GM12878 (cell line): Measurements from ENCODE around the gene CSNK2A1. TPM values are rescaled to one million over a fixed set of nuclear protein-coding genes. Genes with fewer than 3 reads are reported as not detected.

Experiments
- ATAC-seq: fragments of 200-7000 bp; cut with Tn5 transposase; 3 replicates; pipeline ENCODE4 v1.9.1; 2020; ENCODE audit warnings: mild to moderate bottlenecking, moderate library complexity
- BruUV-seq: library from RNA; stranded (reverse); fragments of 400-500 nt; replicated peaks from 2 replicates; lab custom pipeline; 2021; lab: Mats Ljungman, UMichigan
- CTCF ChIA-PET: fragments of 300-600 bp; sonication (Branson Sonifier 250); formaldehyde crosslinking; extraction: SDS; loops from one replicate; lab custom pipeline; 2021; ENCODE audit warnings: inconsistent platforms; lab: Yijun Ruan, JAX
- POLR2A ChIA-PET: fragments of 350-600 bp; formaldehyde crosslinking; extraction: SDS; loops from one replicate; lab custom pipeline; 2021; ENCODE audit warnings: inconsistent platforms; lab: Charles Lee
- RAD21 ChIA-PET: fragments of 300-600 bp; sonication (Branson Sonifier 250); formaldehyde crosslinking; loops from one replicate; lab custom pipeline; 2023; ENCODE audit warnings: antibody characterized with exemption; ENCODE audit not compliant: unreplicated experiment; lab: Charles Lee
- SMC1A ChIA-PET: fragments of 300-600 bp; sonication (Branson Sonifier 250); formaldehyde crosslinking; loops from one replicate; lab custom pipeline; 2023; ENCODE audit not compliant: unreplicated experiment, uncharacterized antibody; lab: Charles Lee
- DNase-seq: peaks from one replicate; pipeline ENCODE4 v3.0.0-alpha.2; 2011; ENCODE audit warnings: low read depth, low spot score
- FAIRE-seq: peaks from 3 replicates; lab custom pipeline; 2011; peaks lifted over from hg19 to GRCh38; lab: Jason Lieb, UNC
- H2AFZ ChIP-seq: 2 replicates; pipeline ENCODE4 v1.6.0; 2011; ENCODE audit warnings: low read depth, low read length, control low read depth; ENCODE audit not compliant: control insufficient read depth
- H3K27ac ChIP-seq: 2 replicates; pipeline ENCODE4 v1.5.1; 2011; ENCODE audit warnings: control low read depth; ENCODE audit not compliant: control insufficient read depth, insufficient read depth
- H3K27me3 ChIP-seq, 2 experiments: replicated peaks in 1 of 2; 2 replicates each; pipeline versions ENCODE4 v1.6.0 to v1.6.1; 2011; ENCODE audit warnings: low read length in 1 of 2; ENCODE audit not compliant: control insufficient read depth in 2 of 2, insufficient read depth in 2 of 2
- H3K36me3 ChIP-seq, 2 experiments: 2 replicates each; pipeline ENCODE4 v1.5.1; 2011; ENCODE audit warnings: low read length in 1 of 2; ENCODE audit not compliant: control insufficient read depth in 2 of 2, insufficient read depth in 2 of 2
- H3K4me1 ChIP-seq: 2 replicates; pipeline ENCODE4 v1.6.1; 2011; ENCODE audit warnings: mild to moderate bottlenecking, low read length, moderate library complexity, mixed read lengths; ENCODE audit not compliant: control insufficient read depth, insufficient read depth
- H3K4me2 ChIP-seq: 2 replicates; pipeline ENCODE4 v1.6.0; 2011; ENCODE audit warnings: control low read depth; ENCODE audit not compliant: control insufficient read depth, insufficient read depth
- H3K4me3 ChIP-seq: fragments of 200-600 bp; sonication (generic); 2 replicates; pipeline ENCODE4 v1.5.1; 2016
- H3K79me2 ChIP-seq: 2 replicates; pipeline ENCODE4 v1.6.0; 2011; ENCODE audit warnings: low read length; ENCODE audit not compliant: control insufficient read depth, insufficient read depth
- H3K9ac ChIP-seq: 2 replicates; pipeline ENCODE4 v1.8.0; 2011; ENCODE audit warnings: low read length, control low read depth, mixed read lengths; ENCODE audit not compliant: control insufficient read depth, insufficient read depth
- H3K9me3 ChIP-seq: replicated peaks from 3 replicates; pipeline ENCODE4 v1.5.1; 2011; ENCODE audit warnings: mild to moderate bottlenecking, low read length; ENCODE audit not compliant: control insufficient read depth, insufficient read depth
- H4K20me1 ChIP-seq: 2 replicates; pipeline ENCODE4 v1.6.0; 2011; ENCODE audit not compliant: control insufficient read depth, insufficient read depth
- ASH2L ChIP-seq: fragments of 300-600, 200-600 bp; sonication (generic); IDR thresholded peaks from 2 replicates; pipeline ENCODE4 v1.6.1; 2017; ENCODE audit warnings: low read depth, mild to moderate bottlenecking, borderline replicate concordance
- CBFB ChIP-seq: IDR thresholded peaks from 2 replicates; pipeline ENCODE4 v1.6.1; 2016; ENCODE audit warnings: antibody characterized with exemption, low read depth
- CBX3 ChIP-seq: fragments of 200-600 bp; sonication (generic); IDR thresholded peaks from 2 replicates; pipeline ENCODE4 v1.6.1; 2016; ENCODE audit warnings: low read depth, borderline replicate concordance
- EP300 ChIP-seq, 2 experiments: fragments of 150-350 bp in 1 of 2; IDR thresholded peaks; 2 replicates each; pipeline ENCODE4 v1.6.1; 2011 to 2012; ENCODE audit warnings: low read depth in 2 of 2, low read length in 2 of 2, borderline replicate concordance in 1 of 2, improper control_type of control experiment in 1 of 2, inconsistent platforms in 1 of 2; ENCODE audit not compliant: control insufficient read depth in 1 of 2
- PML ChIP-seq: IDR thresholded peaks from 2 replicates; pipeline ENCODE4 v1.6.1; 2012; ENCODE audit warnings: low read length, inconsistent platforms
- TBL1XR1 ChIP-seq: IDR thresholded peaks from 2 replicates; pipeline ENCODE4 v1.6.1; 2012; ENCODE audit warnings: low read depth, low read length, improper control_type of control experiment
- TCF3 ChIP-seq: IDR thresholded peaks from 2 replicates; pipeline ENCODE4 v1.6.1; 2012; ENCODE audit warnings: low read depth, mild to moderate bottlenecking, low read length, borderline replicate concordance; ENCODE audit not compliant: insufficient read depth
- ZNF274 ChIP-seq: IDR thresholded peaks from one replicate; pipeline ENCODE4 v1.8.0; 2011; ENCODE audit not compliant: insufficient read length, insufficient read depth
- ZNF384 ChIP-seq: IDR thresholded peaks from 2 replicates; pipeline ENCODE4 v1.6.1; 2012; ENCODE audit warnings: low read depth, mild to moderate bottlenecking, low read length, improper control_type of control experiment, borderline replicate concordance
- WGBS: methylation state at CpG from one replicate; pipeline ENCODE4 v1.1.6; 2016; ENCODE audit warnings: low lambda C conversion rate; ENCODE audit not compliant: insufficient replicate concordance, insufficient coverage; ENCODE audit errors: missing lambda C conversion rate; 5-methylcytosine and 5-hydroxymethylcytosine counted together
- in situ Hi-C: fragments of 300-500 bp; cut with MboI; formaldehyde crosslinking; loops from 9 replicates; pipeline ENCODE4 v1.14.3; 2018; ENCODE audit warnings: mixed read lengths
- intact Hi-C: fragments of 100-400 bp; cut with micrococcal nuclease; formaldehyde crosslinking; loops from one replicate; pipeline ENCODE4 v1.14.2; 2022; ENCODE audit not compliant: unreplicated experiment
- polyA plus RNA-seq, 11 experiments: library from polyadenylated mRNA; depleted of rRNA in 4 of 11; unstranded in 6 of 11; stranded (reverse) in 5 of 11; fragments of >200 nt; fragmentation: Nextera tagmentation in 4 of 11; fragmentation: Illumina TruSeq in 1 of 11; extraction: Ambion mirVana in 4 of 11; extraction: Trizol in 1 of 11; gene quantifications; 1 replicate in 1 of 11; 2 replicates in 10 of 11; pipeline versions ENCODE4 v1.2.1 to v1.2.3, GENCODE V29; 2011 to 2016; ENCODE audit warnings: inconsistent platforms in 2 of 11, missing spikeins in 2 of 11, low read depth in 1 of 11
- total RNA-seq, 4 experiments: library from RNA; depleted of rRNA in 3 of 4; stranded (reverse); fragments of >200 nt in 3 of 4; fragmentation: Illumina TruSeq in 1 of 4; extraction: Trizol in 1 of 4; gene quantifications; 2 replicates each; pipeline versions ENCODE4 v1.2.1 to v1.2.3, GENCODE V29; 2013 to 2021
- TF ChIP-seq, protein P1 (sequence below): fragments of 450-650 bp; IDR thresholded peaks from 2 replicates; pipeline ENCODE4 v1.6.1; 2017; ENCODE audit warnings: antibody characterized with exemption, mild to moderate bottlenecking, moderate library complexity
- TF ChIP-seq, protein P2 (sequence below): IDR thresholded peaks from 2 replicates; pipeline ENCODE4 v1.6.1; 2011; ENCODE audit warnings: borderline replicate concordance, low read depth, mild to moderate bottlenecking, moderate library complexity, low read length; ENCODE audit not compliant: insufficient read depth, poor library complexity, severe bottlenecking
- TF ChIP-seq, protein P3 (sequence below): fragments of 450-650 bp; formaldehyde crosslinking; IDR thresholded peaks from 2 replicates; pipeline ENCODE4 v1.4.0; 2022; ENCODE audit warnings: mild to moderate bottlenecking, moderate library complexity

Gene CSNK2A1
- total and polyA plus RNA-seq, 10 of the 15 experiments (the other 5 are each of a cell fraction or from before 2014, with no cell fraction given), result 47.6 to 199 (median 95.0) TPM

DNA sequence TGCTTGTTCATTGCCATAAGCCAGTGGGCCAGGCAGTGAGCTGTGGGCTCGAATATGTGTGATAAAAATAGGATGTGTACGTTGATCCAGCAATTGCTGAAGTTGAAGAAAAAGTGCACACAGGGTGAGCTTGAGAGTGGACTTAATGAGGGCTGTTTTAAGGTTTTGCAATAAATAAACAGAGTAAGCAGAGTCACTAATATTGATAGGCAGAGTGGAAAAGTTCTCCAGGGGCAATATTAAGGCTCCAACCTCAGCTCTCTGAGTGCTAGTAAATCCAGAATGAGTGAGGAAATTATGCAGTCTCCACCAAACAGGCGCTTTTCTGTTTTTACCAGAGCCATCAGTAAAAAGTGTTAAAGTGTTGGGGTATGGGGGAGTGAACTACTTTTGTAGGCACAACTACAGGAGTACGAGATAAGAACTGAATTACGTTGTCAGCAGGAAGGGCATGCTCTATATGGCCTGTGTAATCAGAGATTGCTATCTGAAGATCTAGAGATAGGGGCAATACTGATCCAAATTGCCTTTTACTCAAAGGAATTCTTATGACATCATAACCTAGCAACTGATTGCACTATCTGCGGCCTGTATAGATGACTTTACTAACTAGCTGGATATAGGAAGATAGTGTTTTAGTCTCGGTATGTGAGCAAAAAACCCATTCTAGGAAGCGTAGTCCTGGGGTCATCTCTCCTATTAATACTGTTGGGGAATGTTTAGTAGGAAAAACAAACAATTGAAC lies 73.7 kb downstream of the CSNK2A1 start:
- H3K4me3 ChIP-seq, result no peak overlapping the region
- intact Hi-C loops, result no loop called here
- H3K36me3 ChIP-seq, result no peaks in the 10 kb centered on the region; a peak in 1 of 4 replicates
- H3K79me2 ChIP-seq, result no peaks in the 10 kb centered on the region
- in situ Hi-C loops, result no loop called here
- H3K27me3 ChIP-seq, result no peaks in the 10 kb centered on the region
- peaks cover 5% of the 10 kb centered on the region; the same call in 2 of the 3 replicates for H3K9me3 ChIP-seq
- FAIRE-seq (no peak), ATAC-seq (no peak), DNase-seq (no peak)
- no peak overlapping the region for H2AFZ ChIP-seq
- H3K4me1 ChIP-seq, result no peaks in the 10 kb centered on the region
- no TSS peak for BruUV-seq
- CTCF ChIA-PET, result interaction anchor here (0.7 kb wide), 2 partner anchors 63 to 108 kb away, joined by 3 to 4 read pairs; no protein-coding TSS in a partner anchor
- POLR2A ChIA-PET, result no interaction called here
- H3K9ac ChIP-seq, result no peak overlapping the region
- SMC1A ChIA-PET, result interaction anchor here (0.9 kb wide), 1 partner anchor 38 kb away, joined by 3 read pairs; no protein-coding TSS in a partner anchor
- no peak overlapping the region for H3K27ac ChIP-seq
- H4K20me1 ChIP-seq, result no peaks in the 10 kb centered on the region
- RAD21 ChIA-PET, result no interaction called here
- H3K4me2 ChIP-seq, result no peak overlapping the region
- 72% methylated on average over 8 of the region's 8 CpGs for WGBS
- TF ChIP-seq CBX3 (no peak), ZNF384 (no peak), CBFB (no peak), ZNF274 (no peak), ASH2L (no peak), EP300 (IDR thresholded peaks at IDR 0.05; ENCODE audit: borderline replicate concordance in 1 of 2, control insufficient read depth in 1 of 2, low read depth in 2 of 2, low read length in 2 of 2) (no peak), TBL1XR1 (no peak), PML (no peak), TCF3 (no peak)
- TF ChIP-seq, protein P1, sequence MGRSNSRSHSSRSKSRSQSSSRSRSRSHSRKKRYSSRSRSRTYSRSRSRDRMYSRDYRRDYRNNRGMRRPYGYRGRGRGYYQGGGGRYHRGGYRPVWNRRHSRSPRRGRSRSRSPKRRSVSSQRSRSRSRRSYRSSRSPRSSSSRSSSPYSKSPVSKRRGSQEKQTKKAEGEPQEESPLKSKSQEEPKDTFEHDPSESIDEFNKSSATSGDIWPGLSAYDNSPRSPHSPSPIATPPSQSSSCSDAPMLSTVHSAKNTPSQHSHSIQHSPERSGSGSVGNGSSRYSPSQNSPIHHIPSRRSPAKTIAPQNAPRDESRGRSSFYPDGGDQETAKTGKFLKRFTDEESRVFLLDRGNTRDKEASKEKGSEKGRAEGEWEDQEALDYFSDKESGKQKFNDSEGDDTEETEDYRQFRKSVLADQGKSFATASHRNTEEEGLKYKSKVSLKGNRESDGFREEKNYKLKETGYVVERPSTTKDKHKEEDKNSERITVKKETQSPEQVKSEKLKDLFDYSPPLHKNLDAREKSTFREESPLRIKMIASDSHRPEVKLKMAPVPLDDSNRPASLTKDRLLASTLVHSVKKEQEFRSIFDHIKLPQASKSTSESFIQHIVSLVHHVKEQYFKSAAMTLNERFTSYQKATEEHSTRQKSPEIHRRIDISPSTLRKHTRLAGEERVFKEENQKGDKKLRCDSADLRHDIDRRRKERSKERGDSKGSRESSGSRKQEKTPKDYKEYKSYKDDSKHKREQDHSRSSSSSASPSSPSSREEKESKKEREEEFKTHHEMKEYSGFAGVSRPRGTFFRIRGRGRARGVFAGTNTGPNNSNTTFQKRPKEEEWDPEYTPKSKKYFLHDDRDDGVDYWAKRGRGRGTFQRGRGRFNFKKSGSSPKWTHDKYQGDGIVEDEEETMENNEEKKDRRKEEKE, result no peak
- TF ChIP-seq, protein P2, sequence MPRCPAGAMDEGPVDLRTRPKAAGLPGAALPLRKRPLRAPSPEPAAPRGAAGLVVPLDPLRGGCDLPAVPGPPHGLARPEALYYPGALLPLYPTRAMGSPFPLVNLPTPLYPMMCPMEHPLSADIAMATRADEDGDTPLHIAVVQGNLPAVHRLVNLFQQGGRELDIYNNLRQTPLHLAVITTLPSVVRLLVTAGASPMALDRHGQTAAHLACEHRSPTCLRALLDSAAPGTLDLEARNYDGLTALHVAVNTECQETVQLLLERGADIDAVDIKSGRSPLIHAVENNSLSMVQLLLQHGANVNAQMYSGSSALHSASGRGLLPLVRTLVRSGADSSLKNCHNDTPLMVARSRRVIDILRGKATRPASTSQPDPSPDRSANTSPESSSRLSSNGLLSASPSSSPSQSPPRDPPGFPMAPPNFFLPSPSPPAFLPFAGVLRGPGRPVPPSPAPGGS, result no peak
- TF ChIP-seq, protein P3, sequence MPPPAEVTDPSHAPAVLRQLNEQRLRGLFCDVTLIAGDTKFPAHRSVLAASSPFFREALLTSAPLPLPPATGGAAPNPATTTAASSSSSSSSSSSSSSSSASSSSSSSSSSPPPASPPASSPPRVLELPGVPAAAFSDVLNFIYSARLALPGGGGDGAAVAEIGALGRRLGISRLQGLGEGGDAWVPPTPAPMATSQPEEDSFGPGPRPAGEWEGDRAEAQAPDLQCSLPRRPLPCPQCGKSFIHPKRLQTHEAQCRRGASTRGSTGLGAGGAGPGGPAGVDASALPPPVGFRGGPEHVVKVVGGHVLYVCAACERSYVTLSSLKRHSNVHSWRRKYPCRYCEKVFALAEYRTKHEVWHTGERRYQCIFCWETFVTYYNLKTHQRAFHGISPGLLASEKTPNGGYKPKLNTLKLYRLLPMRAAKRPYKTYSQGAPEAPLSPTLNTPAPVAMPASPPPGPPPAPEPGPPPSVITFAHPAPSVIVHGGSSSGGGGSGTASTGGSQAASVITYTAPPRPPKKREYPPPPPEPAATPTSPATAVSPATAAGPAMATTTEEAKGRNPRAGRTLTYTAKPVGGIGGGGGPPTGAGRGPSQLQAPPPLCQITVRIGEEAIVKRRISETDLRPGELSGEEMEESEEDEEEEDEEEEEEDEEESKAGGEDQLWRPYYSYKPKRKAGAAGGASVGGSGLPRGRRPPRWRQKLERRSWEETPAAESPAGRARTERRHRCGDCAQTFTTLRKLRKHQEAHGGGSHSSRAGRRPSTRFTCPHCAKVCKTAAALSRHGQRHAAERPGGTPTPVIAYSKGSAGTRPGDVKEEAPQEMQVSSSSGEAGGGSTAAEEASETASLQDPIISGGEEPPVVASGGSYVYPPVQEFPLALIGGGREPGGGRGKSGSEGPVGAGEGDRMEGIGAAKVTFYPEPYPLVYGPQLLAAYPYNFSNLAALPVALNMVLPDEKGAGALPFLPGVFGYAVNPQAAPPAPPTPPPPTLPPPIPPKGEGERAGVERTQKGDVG (CRISPR knock-in tag), result no peak
